Natural killer cell (primary cell): ENCODE results near the gene CAMTA1. TPM values are rescaled to one million over a fixed set of nuclear protein-coding genes. Genes with fewer than 3 reads are reported as not detected.

Experiments used
- ATAC-seq, 3 donors: fragments of 150-1000 bp in 2 of 3; fragments of 200-7000 bp in 1 of 3; cut with Tn5 transposase; 1 replicate in 1 of 3; 2 replicates in 2 of 3; pipeline ENCODE4 v1.10.0; 2021; ENCODE audit warnings: mild to moderate bottlenecking in 2 of 3, moderate library complexity in 2 of 3
- DNase-seq, 2 donors: peaks; one replicate each; pipeline versions ENCODE4 v3.0.0 to v3.0.0-alpha.2; 2013 to 2021; ENCODE audit warnings: mixed read lengths in 1 of 2
- H3K27ac ChIP-seq: one replicate; pipeline ENCODE4 v1.5.1; 2013; ENCODE audit warnings: mild to moderate bottlenecking, low read length
- H3K27me3 ChIP-seq: one replicate; pipeline ENCODE4 v1.6.1; 2013; ENCODE audit warnings: low read length; ENCODE audit not compliant: control insufficient read depth, insufficient read depth
- H3K36me3 ChIP-seq: one replicate; pipeline ENCODE4 v1.6.1; 2013; ENCODE audit warnings: low read length; ENCODE audit not compliant: control insufficient read depth, insufficient read depth
- H3K4me1 ChIP-seq: one replicate; pipeline ENCODE4 v1.6.1; 2013; ENCODE audit warnings: low read length; ENCODE audit not compliant: control insufficient read depth, insufficient read depth
- H3K4me3 ChIP-seq: one replicate; pipeline ENCODE4 v1.5.1; 2013; ENCODE audit warnings: low read length
- H3K9me3 ChIP-seq: one replicate; pipeline ENCODE4 v1.6.1; 2013; ENCODE audit warnings: low read length; ENCODE audit not compliant: control insufficient read depth, insufficient read depth
- H3K27ac Mint-ChIP-seq, 2 donors: one replicate each; pipeline ENCODE4 v1.8.0; 2022; ENCODE audit warnings: mild to moderate bottlenecking in 2 of 2, mixed read lengths in 2 of 2, moderate library complexity in 1 of 2
- H3K27me3 Mint-ChIP-seq, 2 donors: one replicate each; pipeline ENCODE4 v1.8.0; 2022; ENCODE audit warnings: low read depth in 2 of 2, mixed read lengths in 2 of 2
- H3K36me3 Mint-ChIP-seq: one replicate; pipeline ENCODE4 v1.8.0; 2022; ENCODE audit warnings: mixed read lengths
- H3K4me1 Mint-ChIP-seq, 2 donors: one replicate each; pipeline ENCODE4 v1.8.0; 2022; ENCODE audit warnings: mixed read lengths in 2 of 2
- H3K4me3 Mint-ChIP-seq: one replicate; pipeline ENCODE4 v1.8.0; 2022; ENCODE audit warnings: mild to moderate bottlenecking, moderate library complexity, mixed read lengths
- H3K9me3 Mint-ChIP-seq, 2 donors: one replicate each; pipeline ENCODE4 v1.8.0; 2022; ENCODE audit warnings: mixed read lengths in 2 of 2
- CTCF ChIP-seq: fragments of 200-600 bp; IDR thresholded peaks from one replicate; pipeline ENCODE4 v1.8.0; 2022; ENCODE audit warnings: antibody characterized with exemption
- WGBS: methylation state at CpG from one replicate; pipeline ENCODE4 v1.1.7; 2013; ENCODE audit warnings: missing lambda C conversion rate; ENCODE audit not compliant: insufficient coverage; 5-methylcytosine and 5-hydroxymethylcytosine counted together
- intact Hi-C: fragments of 100-400 bp; cut with micrococcal nuclease; formaldehyde crosslinking; loops from one replicate; pipeline ENCODE4 v1.14.2; 2022
- total RNA-seq, 4 donors: library from RNA; stranded (reverse); fragments of 120-200 nt in 1 of 4; gene quantifications; one replicate each; pipeline versions ENCODE4 v1.2.3 to v1.2.4, GENCODE V29; 2013 to 2022

CAMTA1 gene
- total RNA-seq, 3 donors from 2014 or later (not counting 1 experiment from before 2014, with no cell fraction given): 40.6 to 53.3 (median 44.9) TPM

DNA sequence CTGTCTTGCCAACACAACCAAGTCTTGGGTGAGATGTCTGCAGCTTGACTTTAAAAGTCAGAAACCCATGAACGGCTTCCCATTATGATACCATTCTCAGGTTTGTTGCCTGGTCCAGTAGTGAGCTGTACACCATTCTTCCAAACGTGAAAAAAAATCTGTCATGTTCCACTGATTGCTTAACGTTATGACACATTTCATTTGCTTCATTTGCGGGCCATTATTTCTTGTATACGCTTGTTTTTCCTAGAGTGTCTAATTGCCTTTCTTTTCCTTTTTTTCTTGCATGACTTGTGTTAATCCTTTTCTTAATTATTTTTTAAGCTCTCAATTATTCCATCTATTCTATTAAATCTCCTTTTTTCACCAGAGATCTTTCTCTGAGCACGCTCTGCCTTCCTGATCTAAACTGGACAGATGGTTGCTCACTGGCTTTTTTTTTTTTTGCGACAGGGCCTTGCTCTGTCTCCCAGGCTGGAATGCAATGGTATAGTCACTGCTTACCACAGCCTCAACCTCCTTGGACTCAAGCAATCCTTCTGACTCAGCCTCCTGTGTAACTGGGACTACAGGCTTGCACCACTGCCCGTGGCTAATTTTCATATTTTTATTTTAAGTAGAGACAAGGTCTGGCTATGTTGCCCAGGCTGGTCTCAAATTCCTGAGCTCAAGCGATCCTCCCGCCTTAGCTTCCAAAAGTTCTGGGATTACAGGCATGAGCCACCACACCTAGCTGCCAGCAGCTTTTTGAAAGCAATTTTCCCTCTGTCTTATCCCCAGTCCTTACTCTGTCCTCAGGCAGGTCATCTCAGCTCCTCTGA, 31.7 kb upstream of the CAMTA1 start:
- Mint-ChIP-seq H3K36me3 (no peaks in the 10 kb centered on the region), H3K27me3 (peaks cover 14 to 20% of the 10 kb centered on the region in 2 donors), H3K27ac (no peak overlapping the region), H3K4me1 (no peaks in the 10 kb centered on the region), H3K4me3 (no peak overlapping the region), H3K9me3 (no peaks in the 10 kb centered on the region)
- WGBS: 88% methylated on average over 10 of the region's 10 CpGs
- ATAC-seq (no peak), DNase-seq (no peak)
- intact Hi-C loops: no loop called here
- Histone ChIP-seq H3K4me1 (no peaks in the 10 kb centered on the region), H3K27ac (no peak overlapping the region), H3K9me3 (no peaks in the 10 kb centered on the region), H3K4me3 (no peak overlapping the region), H3K27me3 (no peaks in the 10 kb centered on the region), H3K36me3 (no peaks in the 10 kb centered on the region)
- TF ChIP-seq CTCF: no peak

GRCh38 chr1:6756457-6756856, 28.8 kb upstream of the CAMTA1 start:
- no peak overlapping the region for H3K27ac Mint-ChIP-seq
- H3K9me3 Mint-ChIP-seq: no peaks in the 10 kb centered on the region
- Histone ChIP-seq H3K27ac (no peak overlapping the region), H3K36me3 (no peaks in the 10 kb centered on the region), H3K9me3 (no peaks in the 10 kb centered on the region), H3K4me1 (no peaks in the 10 kb centered on the region), H3K4me3 (no peak overlapping the region), H3K27me3 (no peaks in the 10 kb centered on the region)
- no peak overlapping the region for H3K4me3 Mint-ChIP-seq
- no peaks in the 10 kb centered on the region for H3K4me1 Mint-ChIP-seq
- ATAC-seq (no peak), DNase-seq (no peak)
- peaks cover 17 to 20% of the 10 kb centered on the region in 2 donors for H3K27me3 Mint-ChIP-seq
- H3K36me3 Mint-ChIP-seq: no peaks in the 10 kb centered on the region
- TF ChIP-seq CTCF: no peak
- WGBS: 60% methylated on average over 1 of the region's 1 CpG
- intact Hi-C loops: no loop called here

- WGBS: 88% methylated on average over 25 of the region's 25 CpGs
- Histone ChIP-seq H3K4me3 (no peak overlapping the region), H3K27ac (no peak overlapping the region), H3K9me3 (no peaks in the 10 kb centered on the region), H3K4me1 (no peaks in the 10 kb centered on the region), H3K36me3 (no peaks in the 10 kb centered on the region), H3K27me3 (no peaks in the 10 kb centered on the region)
- Mint-ChIP-seq H3K27me3 (peaks cover 14 to 20% of the 10 kb centered on the region in 2 donors), H3K4me3 (no peak overlapping the region), H3K36me3 (no peaks in the 10 kb centered on the region), H3K4me1 (no peaks in the 10 kb centered on the region), H3K9me3 (no peaks in the 10 kb centered on the region), H3K27ac (no peak overlapping the region)
- TF ChIP-seq CTCF: no peak
- intact Hi-C loops: no loop called here
- ATAC-seq (no peak), DNase-seq (no peak)
These were observed 27.4 kb upstream of the CAMTA1 start for GRCh38 chr1:6757719-6758435.
